Neural progenitor cell (in vitro differentiated cells): Measurements from ENCODE around the gene FAM120A. TPM values are rescaled to one million over a fixed set of nuclear protein-coding genes. Genes with fewer than 3 reads are reported as not detected.

Experiments
- DNase-seq: peaks from one replicate; pipeline ENCODE4 v3.0.0-alpha.2; 2016; ENCODE audit warnings: low spot score
- H2AFZ ChIP-seq: fragments of 200-600 bp; sonication (generic); replicated peaks from 2 replicates; pipeline ENCODE4 v1.6.1; 2016; ENCODE audit warnings: antibody characterized with exemption
- H3F3A ChIP-seq: fragments of 200-600 bp; sonication (generic); 2 replicates; pipeline ENCODE4 v1.6.1; 2016; ENCODE audit warnings: antibody characterized with exemption, low read depth
- H3K27ac ChIP-seq: fragments of 200-600 bp; sonication (generic); 2 replicates; pipeline ENCODE4 v1.5.1; 2016; ENCODE audit warnings: mild to moderate bottlenecking
- H3K27me3 ChIP-seq: fragments of 200-600 bp; sonication (generic); 2 replicates; pipeline ENCODE4 v1.6.1; 2016; ENCODE audit warnings: mild to moderate bottlenecking, moderate library complexity
- H3K36me3 ChIP-seq: fragments of 200-600 bp; sonication (generic); 2 replicates; pipeline ENCODE4 v1.5.1; 2016
- H3K4me1 ChIP-seq: fragments of 200-600 bp; sonication (generic); 2 replicates; pipeline ENCODE4 v1.6.1; 2016; ENCODE audit warnings: mixed run types
- H3K4me2 ChIP-seq: fragments of 200-600 bp; sonication (generic); 2 replicates; pipeline ENCODE4 v1.6.1; 2016
- H3K4me3 ChIP-seq: fragments of 200-600 bp; sonication (generic); 2 replicates; pipeline ENCODE4 v1.5.1; 2016
- H3K79me2 ChIP-seq: fragments of 200-600 bp; sonication (generic); 2 replicates; pipeline ENCODE4 v1.6.1; 2016; ENCODE audit warnings: low read depth
- H3K9ac ChIP-seq: fragments of 200-600 bp; sonication (generic); 2 replicates; pipeline ENCODE4 v1.6.1; 2016
- H3K9me3 ChIP-seq: fragments of 200-600 bp; sonication (generic); 2 replicates; pipeline ENCODE4 v1.5.1; 2016; ENCODE audit warnings: low read depth
- H4K20me1 ChIP-seq: fragments of 200-600 bp; sonication (generic); 2 replicates; pipeline ENCODE4 v1.6.1; 2016; ENCODE audit warnings: low read depth
- H3K27ac Mint-ChIP-seq: 3 replicates; pipeline ENCODE4 v1.8.0; 2021; ENCODE audit warnings: mixed read lengths
- H3K27me3 Mint-ChIP-seq: 2 replicates; pipeline ENCODE4 v1.8.0; 2022; ENCODE audit warnings: low read depth, mild to moderate bottlenecking, inconsistent platforms, moderate library complexity, mixed read lengths; ENCODE audit not compliant: insufficient read depth
- H3K36me3 Mint-ChIP-seq: 3 replicates; pipeline ENCODE4 v1.8.0; 2021; ENCODE audit warnings: mixed read lengths
- H3K4me1 Mint-ChIP-seq: 3 replicates; pipeline ENCODE4 v1.8.0; 2021; ENCODE audit warnings: mixed read lengths
- H3K4me3 Mint-ChIP-seq: 3 replicates; pipeline ENCODE4 v1.8.0; 2021; ENCODE audit warnings: mild to moderate bottlenecking, moderate library complexity, mixed read lengths
- H3K9me3 Mint-ChIP-seq: 3 replicates; pipeline ENCODE4 v1.8.0; 2020; ENCODE audit warnings: mixed read lengths
- EZH2 ChIP-seq: fragments of 200-600 bp; sonication (generic); IDR thresholded peaks from 2 replicates; pipeline ENCODE4 v1.6.1; 2017; ENCODE audit warnings: antibody characterized with exemption, mild to moderate bottlenecking, moderate library complexity
- EZH2phosphoT487 ChIP-seq: fragments of 200-600 bp; sonication (generic); IDR thresholded peaks from 2 replicates; pipeline ENCODE4 v1.6.1; 2017; ENCODE audit warnings: antibody characterized with exemption
- total RNA-seq: library from RNA; depleted of rRNA; stranded (reverse); fragments of >200 nt; gene quantifications from 2 replicates; pipeline ENCODE4 v1.2.3, GENCODE V29; 2015; ENCODE audit warnings: low replicate concordance
- TF ChIP-seq, protein P1 (sequence below): fragments of 200-600 bp; sonication (generic); IDR thresholded peaks from 2 replicates; pipeline ENCODE4 v1.5.1; 2017; ENCODE audit warnings: antibody characterized with exemption, mild to moderate bottlenecking

Gene FAM120A
- total RNA-seq, 1 donor from 2014 or later, result 17.2 TPM

- H3K27ac Mint-ChIP-seq, result no peak overlapping the region
- no peak overlapping the region for H3K9ac ChIP-seq
- peaks cover under 1% of the 10 kb centered on the region for H3F3A ChIP-seq
- no peaks in the 10 kb centered on the region for H4K20me1 ChIP-seq
- H3K4me3 ChIP-seq, result no peak overlapping the region
- H3K4me1 Mint-ChIP-seq, result peaks cover 30% of the 10 kb centered on the region
- no peaks in the 10 kb centered on the region for H3K36me3 ChIP-seq
- H3K27me3 ChIP-seq, result no peaks in the 10 kb centered on the region
- no peaks in the 10 kb centered on the region for H3K79me2 ChIP-seq
- H3K36me3 Mint-ChIP-seq, result peaks cover 10% of the 10 kb centered on the region
- H2AFZ ChIP-seq, result no peak overlapping the region
- no peaks in the 10 kb centered on the region for H3K9me3 ChIP-seq
- DNase-seq, result no peak
- no peak overlapping the region for H3K27ac ChIP-seq
- H3K9me3 Mint-ChIP-seq, result peaks cover 4% of the 10 kb centered on the region
- no peak overlapping the region for H3K4me2 ChIP-seq
- H3K4me3 Mint-ChIP-seq, result no peak overlapping the region
- H3K27me3 Mint-ChIP-seq, result no peaks in the 10 kb centered on the region
- peaks cover 16% of the 10 kb centered on the region for H3K4me1 ChIP-seq
- TF ChIP-seq, protein P1, sequence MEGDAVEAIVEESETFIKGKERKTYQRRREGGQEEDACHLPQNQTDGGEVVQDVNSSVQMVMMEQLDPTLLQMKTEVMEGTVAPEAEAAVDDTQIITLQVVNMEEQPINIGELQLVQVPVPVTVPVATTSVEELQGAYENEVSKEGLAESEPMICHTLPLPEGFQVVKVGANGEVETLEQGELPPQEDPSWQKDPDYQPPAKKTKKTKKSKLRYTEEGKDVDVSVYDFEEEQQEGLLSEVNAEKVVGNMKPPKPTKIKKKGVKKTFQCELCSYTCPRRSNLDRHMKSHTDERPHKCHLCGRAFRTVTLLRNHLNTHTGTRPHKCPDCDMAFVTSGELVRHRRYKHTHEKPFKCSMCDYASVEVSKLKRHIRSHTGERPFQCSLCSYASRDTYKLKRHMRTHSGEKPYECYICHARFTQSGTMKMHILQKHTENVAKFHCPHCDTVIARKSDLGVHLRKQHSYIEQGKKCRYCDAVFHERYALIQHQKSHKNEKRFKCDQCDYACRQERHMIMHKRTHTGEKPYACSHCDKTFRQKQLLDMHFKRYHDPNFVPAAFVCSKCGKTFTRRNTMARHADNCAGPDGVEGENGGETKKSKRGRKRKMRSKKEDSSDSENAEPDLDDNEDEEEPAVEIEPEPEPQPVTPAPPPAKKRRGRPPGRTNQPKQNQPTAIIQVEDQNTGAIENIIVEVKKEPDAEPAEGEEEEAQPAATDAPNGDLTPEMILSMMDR, result no peak
- TF ChIP-seq EZH2phosphoT487, result no peak
- TF ChIP-seq EZH2, result no peak
Observed at GRCh38 chr9:93440896-93441580, 10.4 kb upstream of the FAM120A start.

DNA sequence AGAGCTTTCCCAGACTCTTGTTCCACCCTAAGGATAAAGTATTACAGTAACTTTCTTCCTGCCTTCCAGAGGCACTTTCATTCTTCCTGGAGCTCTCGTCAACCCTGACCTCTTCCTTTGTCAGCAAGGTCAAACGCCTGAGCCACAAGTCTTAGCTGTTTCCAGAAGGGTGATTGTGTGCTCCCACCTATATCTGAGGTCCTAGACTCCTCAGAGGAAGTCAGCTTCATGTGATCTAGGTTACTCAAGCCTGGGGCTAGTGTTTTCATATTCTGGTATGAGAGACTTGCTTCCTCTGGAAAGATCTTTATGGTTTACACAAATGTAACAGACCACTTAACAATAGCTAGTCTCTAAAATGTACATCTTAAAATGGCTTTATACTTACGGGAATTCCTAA, 5.4 kb upstream of the FAM120A start:
- Histone ChIP-seq H3K79me2 (peaks cover 22% of the 10 kb centered on the region), H3K4me2 (no peak overlapping the region), H4K20me1 (peaks cover 9% of the 10 kb centered on the region), H3K36me3 (peaks cover 17% of the 10 kb centered on the region), H3K27me3 (no peaks in the 10 kb centered on the region), H3K4me1 (peaks cover 9% of the 10 kb centered on the region), H2AFZ (no peak overlapping the region), H3K9me3 (no peaks in the 10 kb centered on the region), H3K4me3 (no peak overlapping the region), H3F3A (peaks cover 15% of the 10 kb centered on the region), H3K27ac (no peak overlapping the region), H3K9ac (no peak overlapping the region)
- TF ChIP-seq, protein P1, result no peak
- TF ChIP-seq EZH2phosphoT487, result no peak
- no peak for TF ChIP-seq EZH2
- H3K27ac Mint-ChIP-seq, result no peak overlapping the region
- peaks cover 32% of the 10 kb centered on the region for H3K36me3 Mint-ChIP-seq
- no peak overlapping the region for H3K4me3 Mint-ChIP-seq
- H3K27me3 Mint-ChIP-seq, result no peaks in the 10 kb centered on the region
- peaks cover 22% of the 10 kb centered on the region for H3K4me1 Mint-ChIP-seq
- H3K9me3 Mint-ChIP-seq, result peaks cover 4% of the 10 kb centered on the region
- DNase-seq, result no peak

DNA sequence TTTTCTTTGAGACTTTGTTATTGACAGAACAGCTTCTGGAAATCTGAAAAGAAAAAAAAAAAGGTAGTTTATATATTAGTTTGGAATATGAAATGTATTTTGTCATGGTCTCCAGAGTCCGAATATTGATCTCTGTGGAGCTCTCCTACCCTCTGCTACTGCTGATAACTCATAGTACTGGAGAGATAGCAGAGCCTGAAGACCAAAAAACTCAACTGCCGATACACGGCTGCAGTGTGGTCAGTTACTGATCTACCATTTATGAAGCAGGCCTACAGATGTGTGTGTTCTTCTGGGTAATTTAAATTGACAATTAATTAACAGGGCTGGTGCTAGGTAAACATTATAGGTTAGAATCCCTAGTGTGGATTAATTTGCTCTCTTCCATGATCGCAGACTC, 3.8 kb upstream of the FAM120A start:
- no peaks in the 10 kb centered on the region for H3K9me3 ChIP-seq
- no peak overlapping the region for H3K27ac Mint-ChIP-seq
- no peak overlapping the region for H3K4me3 ChIP-seq
- no peak for DNase-seq
- H3K4me3 Mint-ChIP-seq, result no peak overlapping the region
- H3K4me1 ChIP-seq, result peaks cover 9% of the 10 kb centered on the region
- H3K36me3 Mint-ChIP-seq, result peaks cover 32% of the 10 kb centered on the region
- peaks cover 12% of the 10 kb centered on the region for H4K20me1 ChIP-seq
- H3K27ac ChIP-seq, result no peak overlapping the region
- H3K79me2 ChIP-seq, result peaks cover 32% of the 10 kb centered on the region
- H3K27me3 ChIP-seq, result no peaks in the 10 kb centered on the region
- no peak overlapping the region for H2AFZ ChIP-seq
- no peaks in the 10 kb centered on the region for H3K9me3 Mint-ChIP-seq
- peaks cover 19% of the 10 kb centered on the region for H3F3A ChIP-seq
- H3K36me3 ChIP-seq, result peaks cover 17% of the 10 kb centered on the region
- H3K9ac ChIP-seq, result no peak overlapping the region
- H3K27me3 Mint-ChIP-seq, result peaks cover 2% of the 10 kb centered on the region
- H3K4me2 ChIP-seq, result no peak overlapping the region
- peaks cover 22% of the 10 kb centered on the region for H3K4me1 Mint-ChIP-seq
- TF ChIP-seq EZH2 (no peak), EZH2phosphoT487 (no peak)
- TF ChIP-seq, protein P1, result no peak
